HG02759 (cell line): ENCODE measurements around the gene GRXCR2.
"Not testable (repeated sequence)": the region's sequence is repeated elsewhere in the genome, so short reads cannot be mapped to it uniquely, and the experiment has no call there.

Source experiments
- ATAC-seq: cut with Tn5 transposase; IDR thresholded peaks from one replicate; pipeline ENCODE4 v1.9.1; 2021; ENCODE audit warnings: mild to moderate bottlenecking, moderate library complexity; ENCODE audit not compliant: unreplicated experiment

Gene GRXCR2

DNA sequence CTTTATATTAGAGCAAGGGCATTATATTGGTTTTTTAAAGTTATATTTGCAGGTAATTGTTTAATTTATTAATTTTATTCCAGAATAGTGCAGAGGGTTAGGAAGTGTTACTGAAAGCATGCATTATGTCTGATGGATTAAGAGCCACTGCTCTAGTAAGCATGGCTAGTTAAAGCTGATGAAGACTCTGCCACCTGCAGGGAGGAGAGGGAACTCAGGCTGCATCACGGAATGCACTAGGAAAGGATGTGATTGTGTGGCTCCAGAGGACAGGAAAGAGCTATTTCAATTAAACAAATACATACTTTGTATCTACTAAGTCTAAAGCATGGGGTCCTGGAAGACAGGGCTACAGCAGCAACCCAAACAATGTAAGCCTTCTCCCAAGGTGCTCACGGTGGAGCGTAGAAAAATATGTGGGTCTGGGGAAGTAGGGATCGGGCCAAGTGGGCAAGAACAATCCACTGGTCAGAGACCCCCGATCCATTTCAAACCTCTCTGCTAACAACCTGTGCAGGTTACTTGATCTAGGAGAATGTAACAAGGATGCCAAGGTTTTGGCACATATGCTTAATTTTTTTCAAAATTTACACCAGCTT, 15.3 kb upstream of the GRXCR2 start:
- ATAC-seq: no peak

DNA sequence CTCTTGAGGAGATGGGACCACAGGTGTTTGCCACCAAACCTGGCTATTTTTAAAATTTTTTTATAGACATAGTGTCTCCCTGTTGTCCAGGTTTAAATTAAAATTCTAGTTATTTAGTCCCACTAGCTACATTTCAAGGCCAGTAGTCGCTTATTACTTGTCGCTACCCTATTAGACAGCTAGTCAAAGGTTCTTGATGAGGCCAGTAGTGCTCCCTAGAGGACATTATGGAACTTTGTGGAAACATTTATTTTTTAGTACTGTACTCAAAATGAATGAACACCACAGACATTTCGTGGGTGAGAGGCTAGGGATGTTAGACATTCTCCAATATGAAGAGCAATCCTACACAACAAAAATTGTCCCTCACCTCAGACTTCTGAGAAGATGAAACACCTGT, 14.4 kb upstream of the GRXCR2 start:
- no peak for ATAC-seq

DNA sequence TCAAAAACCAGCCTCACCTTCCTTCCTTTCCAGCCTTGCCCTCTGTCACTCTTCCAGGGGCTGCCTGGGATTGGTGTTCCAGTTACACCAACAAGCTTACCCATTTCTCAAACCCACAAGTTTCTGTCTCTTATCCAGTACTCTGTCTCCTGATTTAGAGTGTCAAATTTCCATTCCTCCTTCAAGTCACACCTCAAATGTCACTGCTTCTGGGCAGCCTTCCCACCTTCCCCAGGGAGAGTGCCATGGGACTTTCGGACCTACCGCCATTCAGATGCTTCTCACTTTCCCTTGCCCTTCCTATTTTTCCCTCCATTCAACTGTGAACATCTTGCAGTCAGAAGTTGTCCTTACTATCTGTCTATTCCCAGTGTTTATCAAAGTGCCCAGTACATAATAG, 2.0 kb upstream of the GRXCR2 start:
- ATAC-seq: no peak

DNA sequence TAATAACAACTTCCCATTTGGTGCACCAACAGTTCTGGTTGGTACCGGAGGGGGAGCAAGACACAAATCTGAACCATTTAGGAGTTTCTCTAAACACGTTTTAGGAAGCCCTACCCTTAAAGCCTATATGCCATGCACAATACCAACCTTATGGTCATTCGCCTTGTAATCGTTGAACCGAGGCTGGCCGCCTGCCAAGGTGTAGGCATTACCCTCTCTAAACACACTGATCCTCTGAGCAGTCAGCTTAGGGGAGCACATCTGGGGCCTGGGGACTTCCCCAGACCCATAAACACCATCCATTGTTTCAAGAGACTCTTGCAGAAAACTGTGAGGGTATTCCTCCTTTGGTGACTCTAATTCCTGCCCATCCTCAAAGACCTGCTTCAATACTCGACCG, 328 bp downstream of the GRXCR2 start:
- ATAC-seq: no peak

DNA sequence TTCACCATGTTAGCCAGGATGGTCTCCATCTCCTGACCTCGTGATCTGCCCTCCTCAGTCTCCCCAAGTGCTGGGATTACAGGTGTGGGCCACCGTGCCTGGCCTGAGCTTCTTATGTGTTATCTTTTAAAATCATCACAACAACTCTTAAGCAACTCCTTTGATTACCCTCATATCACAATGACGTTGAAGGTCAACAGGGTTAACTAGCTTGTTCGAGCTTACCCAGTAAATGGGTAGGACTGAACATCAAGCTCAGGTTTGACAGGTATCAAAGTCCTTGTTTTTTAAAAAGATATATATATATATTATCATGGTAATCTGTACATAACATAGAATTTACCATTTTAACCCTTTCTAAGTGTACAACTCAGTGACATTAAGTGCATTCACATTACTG, 3.1 kb downstream of the GRXCR2 start:
- ATAC-seq: no peak

DNA sequence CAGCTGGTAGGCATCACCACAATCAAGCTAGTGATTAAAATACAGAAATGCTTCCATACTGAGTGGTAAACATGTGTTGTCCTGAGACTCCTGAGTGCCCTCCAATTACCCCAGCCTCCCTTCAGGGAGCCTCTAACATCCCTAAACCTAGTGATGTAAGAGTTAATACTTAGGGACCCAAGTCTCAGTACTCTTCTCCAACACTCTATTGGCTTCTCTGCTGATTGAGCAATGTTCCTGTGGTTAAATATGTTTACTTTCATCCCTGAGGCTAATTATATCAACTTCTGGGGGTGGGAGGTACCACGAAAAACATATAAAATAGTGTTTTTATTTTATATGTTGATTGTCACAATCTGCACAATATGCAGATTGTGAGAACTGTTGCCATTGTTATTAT, 5.0 kb downstream of the GRXCR2 start:
- no peak for ATAC-seq

DNA sequence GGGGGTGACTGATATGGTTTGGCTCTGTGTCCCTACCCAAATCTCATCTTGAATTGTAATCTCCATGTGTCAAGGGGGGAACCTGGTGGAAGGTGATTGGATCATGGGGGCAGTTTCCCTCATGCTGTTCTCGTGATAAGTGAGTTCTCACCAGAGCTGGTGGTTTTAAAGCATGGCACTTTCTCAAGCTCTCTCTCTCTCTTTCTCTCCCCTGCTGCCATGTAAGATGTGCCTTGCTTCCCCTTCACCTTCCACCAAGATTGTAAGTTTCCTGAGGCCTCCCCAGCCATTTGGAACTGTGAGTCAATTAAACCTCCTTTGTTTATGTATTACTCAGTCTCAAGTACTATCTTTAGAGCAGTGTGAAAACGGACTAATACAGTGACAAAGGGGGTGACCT, 8.4 kb downstream of the GRXCR2 start:
- ATAC-seq: not testable (repeated sequence)

DNA sequence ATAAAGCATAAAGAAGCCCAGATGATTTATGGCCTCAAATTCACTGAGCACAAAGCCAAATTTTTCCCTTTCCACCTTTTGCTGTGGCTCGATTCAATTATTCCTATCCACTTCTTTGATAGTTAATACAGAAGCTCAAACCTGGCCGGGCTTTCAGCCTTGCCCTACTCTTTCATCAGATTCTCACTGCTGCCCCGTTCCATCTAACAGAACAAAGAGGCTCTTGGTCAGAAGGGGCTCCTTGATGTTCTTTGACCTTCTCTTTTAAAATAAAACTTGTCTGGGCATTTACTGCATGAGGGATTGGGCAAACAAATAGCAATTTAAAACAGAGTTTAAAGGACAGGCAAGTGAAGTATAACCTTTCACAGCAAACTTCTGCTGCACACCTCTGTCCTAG, 9.8 kb downstream of the GRXCR2 start:
- no peak for ATAC-seq

DNA sequence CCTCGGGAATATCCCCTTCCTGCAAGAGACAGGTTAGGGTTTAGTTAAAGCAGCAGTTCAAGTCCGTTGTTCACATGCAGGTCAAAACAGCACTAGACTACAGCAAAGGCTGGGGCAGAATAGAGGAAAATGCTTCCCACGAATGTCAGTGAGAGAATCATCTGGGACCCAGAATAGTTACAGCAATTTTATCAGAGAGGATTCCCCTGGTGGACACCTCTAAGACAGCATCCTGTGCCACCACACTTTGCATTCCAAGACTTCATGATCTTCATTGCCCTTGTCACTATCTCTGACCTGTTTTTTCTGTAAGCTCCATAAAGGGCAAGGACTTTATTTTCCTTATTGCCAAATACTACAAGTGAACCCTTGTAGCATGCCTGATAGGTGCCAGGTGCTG, 12.9 kb downstream of the GRXCR2 start:
- ATAC-seq: no peak

DNA sequence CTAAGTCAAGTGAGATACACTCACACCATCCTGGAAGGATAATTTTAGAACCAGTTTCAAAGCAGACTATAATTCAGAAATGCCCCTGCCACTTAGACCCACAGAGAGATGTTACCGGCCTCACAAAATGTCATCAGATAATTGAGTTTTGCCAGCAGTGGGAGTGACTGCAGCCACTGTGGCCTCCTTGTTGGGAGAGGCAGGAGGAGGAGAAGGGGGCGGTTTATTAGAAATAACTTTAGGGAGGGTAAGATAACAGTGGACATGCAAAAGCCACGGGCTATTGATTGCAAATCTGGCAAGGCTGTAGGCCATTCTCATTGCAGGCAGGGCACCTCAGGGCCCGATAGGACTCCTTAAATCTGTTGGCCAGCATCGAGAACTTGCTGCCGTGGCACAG, 13.4 kb downstream of the GRXCR2 start:
- ATAC-seq: no peak

DNA sequence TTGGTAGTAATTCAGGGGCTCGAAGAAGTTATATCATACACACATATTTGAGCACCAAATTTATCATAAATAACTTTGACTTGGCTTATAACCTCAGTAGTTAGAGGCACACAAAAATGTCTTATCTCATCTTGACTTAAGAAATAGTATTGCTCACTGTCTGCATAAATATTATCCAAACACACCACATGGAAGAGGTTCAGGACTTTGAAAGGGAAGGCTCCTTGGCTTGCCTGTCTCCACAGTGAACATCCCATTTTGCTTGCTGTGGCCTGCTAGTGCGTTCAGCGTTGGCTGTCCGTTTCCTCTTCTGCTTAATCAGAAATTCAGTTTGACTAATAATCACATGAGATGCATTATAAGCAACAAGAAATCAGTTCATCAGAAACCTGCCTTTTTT, 13.9 kb downstream of the GRXCR2 start:
- no peak for ATAC-seq

DNA sequence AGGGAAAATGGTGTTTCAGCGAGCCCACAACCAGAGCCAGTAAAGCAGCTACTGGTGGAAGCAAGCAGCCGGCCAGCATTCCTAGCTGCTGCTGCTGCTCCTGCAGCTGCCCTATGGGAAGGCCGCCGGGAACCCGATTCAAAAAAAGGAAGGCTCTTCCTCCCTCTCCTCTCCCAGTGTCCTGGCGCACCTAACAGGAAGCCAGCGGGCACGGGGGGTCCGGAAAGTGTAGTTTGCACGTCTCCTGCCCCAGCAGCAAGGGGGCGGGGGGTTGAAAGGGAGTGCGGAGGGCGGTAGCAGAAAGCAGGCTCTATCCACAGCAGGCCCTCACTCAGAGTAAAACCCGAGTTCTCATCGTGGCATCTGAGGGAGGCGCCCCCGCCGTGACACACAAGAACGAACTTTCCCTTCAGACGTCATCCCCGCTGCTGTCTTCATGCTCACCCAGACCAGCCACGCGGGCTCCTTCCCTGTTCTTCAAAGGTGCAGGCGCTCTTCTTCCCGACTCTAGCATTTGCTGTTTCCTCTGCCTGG, 16.5 kb downstream of the GRXCR2 start:
- ATAC-seq: peak; percentile 63

DNA sequence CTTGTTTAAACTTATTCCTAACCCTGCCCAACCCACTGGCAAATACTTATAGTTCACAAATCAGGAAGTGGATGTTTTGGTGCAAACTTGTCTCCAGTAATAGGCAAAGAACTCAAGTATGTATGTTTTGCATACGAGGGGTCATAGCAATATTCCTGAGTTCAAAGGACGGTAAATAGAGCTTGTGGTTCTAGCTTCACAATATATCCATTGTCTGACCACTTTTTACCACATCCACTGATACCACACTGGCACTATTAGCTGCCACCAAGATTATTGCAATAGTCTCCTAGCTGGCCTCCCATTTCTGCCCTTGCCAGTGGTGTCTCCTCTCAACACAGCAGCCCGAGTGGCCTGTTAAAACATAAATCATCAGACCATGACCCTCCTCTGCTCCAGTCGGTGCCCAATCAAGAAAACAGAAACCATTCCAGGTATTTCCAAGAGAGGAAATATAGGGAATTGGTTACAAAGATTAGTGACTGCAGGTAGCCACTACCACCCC, 17.0 kb downstream of the GRXCR2 start:
- no peak for ATAC-seq

DNA sequence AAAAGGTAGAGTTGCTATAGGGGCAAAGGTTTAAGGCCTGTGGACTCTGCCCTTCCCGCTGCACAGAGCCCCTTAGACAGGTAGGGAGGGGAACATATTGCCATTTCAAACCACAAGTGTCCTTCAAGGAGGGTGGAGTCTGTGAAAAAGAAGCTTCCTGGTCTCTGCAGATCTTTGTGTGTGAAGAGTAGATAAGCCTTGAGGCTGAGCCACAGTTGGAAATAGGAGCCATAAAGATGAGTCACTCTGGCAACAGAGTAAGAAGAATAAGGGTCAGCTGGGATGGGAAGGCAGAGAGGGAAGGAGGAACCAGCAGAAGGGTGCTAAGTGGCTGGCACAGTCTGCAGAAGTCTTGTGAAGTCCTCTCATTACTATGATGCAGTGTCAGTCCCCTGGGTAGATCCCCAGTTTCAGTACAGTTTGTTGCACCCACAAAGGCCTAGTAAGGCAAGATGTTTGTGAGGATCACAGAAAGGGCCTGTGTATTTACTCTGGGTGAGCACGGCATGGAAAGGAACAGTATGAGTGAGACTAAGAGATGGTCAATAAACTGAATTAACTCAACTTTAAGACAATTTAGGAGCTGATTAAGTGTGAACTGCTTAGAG, 18.1 kb downstream of the GRXCR2 start:
- ATAC-seq: no peak

DNA sequence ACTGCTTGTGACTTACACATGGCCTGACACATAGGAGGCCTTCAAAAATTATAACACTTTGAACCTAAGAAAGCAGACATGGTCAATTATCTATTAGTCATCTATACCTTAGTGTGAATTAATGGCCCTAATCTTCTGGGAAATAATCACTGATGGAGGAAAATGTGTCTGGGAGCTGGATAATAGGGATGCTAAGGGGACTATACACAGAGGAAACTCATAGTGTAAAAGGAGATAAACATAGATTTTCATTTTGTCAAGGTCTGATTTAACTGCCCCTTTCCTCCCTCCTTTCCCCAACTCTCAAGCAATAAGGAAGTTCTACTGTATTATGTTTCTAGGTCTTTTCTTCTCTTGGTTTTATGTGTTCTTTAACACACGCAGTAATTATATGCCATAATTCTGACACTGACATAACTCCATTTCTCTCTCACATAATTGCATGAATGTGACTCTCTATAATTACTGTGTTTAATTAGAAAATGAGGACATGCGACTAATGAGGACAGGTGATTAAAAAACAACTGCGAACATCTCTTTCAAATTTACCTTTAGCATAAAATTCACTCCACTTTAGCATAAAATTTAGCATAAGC, 18.9 kb downstream of the GRXCR2 start:
- no peak for ATAC-seq

DNA sequence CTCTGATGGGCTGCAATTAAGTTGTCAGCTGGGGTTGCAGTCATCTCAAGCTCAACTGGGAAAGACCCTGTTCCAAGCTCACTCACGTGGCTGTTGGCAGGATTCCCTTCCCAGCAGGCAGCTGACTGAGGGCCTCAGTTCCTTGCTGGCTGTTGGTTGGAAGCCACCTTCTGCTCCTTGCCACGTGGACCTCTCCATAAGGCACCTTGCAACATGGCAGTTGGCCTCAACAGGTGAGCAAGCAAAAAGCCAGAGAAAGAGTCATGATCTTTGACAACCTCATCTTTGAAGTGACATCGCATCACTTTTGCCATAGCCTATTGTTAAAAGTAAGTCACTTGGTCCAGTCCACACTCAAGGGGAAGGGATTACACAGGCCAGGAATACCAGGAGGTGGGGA, 19.8 kb downstream of the GRXCR2 start:
- ATAC-seq: no peak

DNA sequence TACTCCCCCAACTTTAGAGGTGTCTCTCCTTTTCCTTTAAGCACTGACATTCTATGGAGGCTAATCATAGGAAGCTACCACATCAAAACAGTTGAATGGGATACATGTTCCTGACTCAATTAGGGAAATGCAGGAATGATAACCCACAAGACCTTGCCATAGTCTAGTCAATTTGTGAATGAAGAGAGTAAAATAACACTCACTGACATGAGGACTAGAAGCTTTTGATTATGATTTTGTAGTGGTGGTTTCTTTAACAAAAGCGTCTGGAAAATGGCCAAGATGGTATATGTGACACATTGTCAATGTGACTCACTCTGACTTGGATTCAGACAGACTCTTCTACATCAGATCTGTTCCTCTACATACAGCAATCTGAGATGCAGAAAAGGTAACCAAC, 24.0 kb downstream of the GRXCR2 start:
- ATAC-seq: no peak

DNA sequence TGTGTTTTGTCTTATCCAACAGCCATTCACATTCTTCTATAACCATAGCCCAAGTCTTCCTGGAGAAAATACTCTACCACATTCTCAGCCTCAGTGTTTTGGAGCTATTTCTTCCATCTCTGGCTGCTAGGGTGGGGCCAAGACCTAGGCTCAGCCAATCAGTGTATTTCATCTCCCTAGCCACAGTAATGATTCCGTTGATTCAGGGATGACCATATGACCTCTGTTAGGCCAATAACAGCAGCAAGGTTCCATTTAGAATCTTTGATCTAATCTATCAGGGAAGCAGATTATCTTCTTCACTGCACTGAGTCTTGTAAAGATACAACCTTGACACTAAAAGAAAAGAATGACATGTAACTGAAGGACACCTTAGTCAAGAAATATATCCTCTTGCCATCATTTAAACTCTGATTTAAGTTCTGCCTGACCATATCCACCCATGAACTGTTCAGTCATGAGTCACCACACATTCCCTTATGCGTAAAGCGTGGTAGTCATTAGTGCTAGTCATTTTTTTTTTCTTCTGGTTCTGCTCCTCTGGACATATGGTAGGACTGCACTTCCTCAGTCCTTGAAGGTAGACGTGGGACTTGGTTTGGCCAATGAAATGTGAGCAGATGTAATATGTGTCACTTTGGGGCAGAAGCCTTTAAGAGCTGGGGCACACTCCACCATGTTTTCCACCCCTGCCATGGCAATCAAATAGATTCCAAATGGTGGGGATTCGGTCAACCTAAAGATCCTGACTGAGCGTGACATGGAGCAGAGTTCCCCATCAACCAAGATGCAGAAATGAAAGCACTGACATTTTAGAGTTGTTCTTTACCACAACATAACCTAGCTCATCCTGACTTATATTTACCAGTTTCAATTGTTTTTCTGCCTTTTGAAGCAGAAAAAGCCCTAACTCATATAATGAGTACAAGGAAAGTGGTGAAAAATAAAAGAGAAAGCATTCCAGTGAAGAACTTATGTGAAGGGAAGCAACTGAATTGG, 25.0 kb downstream of the GRXCR2 start:
- ATAC-seq: no peak

DNA sequence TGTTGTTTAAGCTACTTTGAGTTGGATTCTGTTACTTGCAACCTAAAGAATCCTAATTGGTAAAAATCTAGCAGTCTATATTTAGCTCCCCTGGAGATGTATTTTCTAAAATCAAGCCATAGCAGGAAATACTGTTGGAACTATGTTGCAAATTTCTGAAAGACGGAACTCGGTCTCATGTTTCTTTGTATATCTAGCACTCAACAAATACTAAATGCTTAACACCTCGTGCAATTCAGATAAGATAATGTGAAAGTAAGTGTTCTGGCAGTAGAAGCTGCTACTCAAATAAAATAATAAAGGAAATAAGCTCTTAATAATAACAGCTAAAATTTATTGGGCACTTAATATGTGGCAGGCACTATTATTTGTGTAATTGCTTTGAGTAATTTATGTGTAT, 26.7 kb downstream of the GRXCR2 start:
- no peak for ATAC-seq

DNA sequence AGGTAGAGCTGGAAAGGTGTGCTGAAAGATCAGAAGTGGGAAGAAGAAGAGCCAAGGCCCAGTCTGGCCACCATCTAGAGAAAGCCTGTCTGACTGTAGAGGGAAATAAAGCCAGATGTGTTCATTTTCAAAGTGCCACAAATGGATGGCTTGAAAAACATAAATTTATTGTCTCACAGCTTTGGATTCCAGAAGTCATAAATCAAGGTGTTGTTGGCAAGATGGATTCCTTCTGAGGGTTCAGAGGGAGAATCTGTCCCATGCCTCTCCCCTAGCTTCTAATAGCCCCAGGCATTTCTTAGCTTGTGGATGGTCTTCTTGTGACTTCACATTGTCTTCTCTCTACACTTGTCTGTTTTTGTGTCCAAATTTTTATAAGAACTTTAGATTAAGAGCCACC, 31.5 kb downstream of the GRXCR2 start:
- no peak for ATAC-seq

DNA sequence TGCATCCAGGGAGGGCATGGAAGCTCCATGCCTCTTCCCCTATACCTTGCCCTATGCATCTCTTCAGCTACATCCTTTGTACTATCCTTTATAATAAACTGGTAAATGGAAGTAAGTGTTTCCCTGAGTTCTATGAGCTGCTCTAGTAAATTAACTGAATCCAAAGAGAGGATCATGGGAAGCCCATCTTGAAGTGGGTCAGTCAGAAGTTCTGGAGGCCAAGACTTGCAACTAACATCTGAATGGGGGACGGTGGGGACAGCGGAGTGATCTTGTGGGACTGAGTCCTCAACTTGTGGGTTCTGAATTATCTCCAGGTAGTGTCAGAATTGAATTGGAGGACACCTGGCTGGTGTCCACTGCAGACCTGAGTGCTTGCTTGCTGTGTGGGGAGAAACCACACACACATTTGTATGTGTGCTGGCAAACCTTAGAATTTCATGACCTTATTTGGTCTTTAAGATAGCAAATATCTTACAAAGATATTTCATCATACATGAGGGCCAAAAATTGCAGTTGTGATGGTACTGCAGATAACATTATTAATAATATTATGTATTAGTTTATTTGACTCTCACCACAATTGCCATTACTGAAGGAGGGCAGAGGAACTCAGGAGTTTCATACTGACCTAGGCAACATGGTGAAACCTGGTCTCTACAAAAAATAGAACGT, 32.2 kb downstream of the GRXCR2 start:
- no peak for ATAC-seq
